CD4-positive, alpha-beta T cell treated with Interleukin-10 for 1 hour (primary cell): ENCODE data around the gene MYOD1.

ENCODE experiments used
- DNase-seq: peaks from one replicate; pipeline ENCODE4 v3.0.0-alpha.2; 2020

MYOD1 gene

GRCh38 chr11:17719028-17719937 lies at the start of gene MYOD1:
TSS of gene MYOD1 (plus strand) at chr11:17719571. CDS start at chr11:17719783, 212 bp downstream.
- DNase-seq = no peak

GRCh38 chr11:17672469-17672868 lies 46.9 kb upstream of the MYOD1 start:
- DNase-seq = no peak

- DNase-seq = no peak
Measured at GRCh38 chr11:17673951-17674350, 45.4 kb upstream of the MYOD1 start.

GRCh38 chr11:17682848-17683247 lies 36.5 kb upstream of the MYOD1 start:
- DNase-seq = no peak

GRCh38 chr11:17683377-17684161 lies 35.8 kb upstream of the MYOD1 start:
- DNase-seq = no peak

- DNase-seq = no peak
Measured at GRCh38 chr11:17684550-17684949, 34.8 kb upstream of the MYOD1 start.

- DNase-seq = no peak
Measured at GRCh38 chr11:17686231-17686980, 33.0 kb upstream of the MYOD1 start.

- DNase-seq = no peak
Measured at GRCh38 chr11:17687946-17688670, 31.3 kb upstream of the MYOD1 start.

GRCh38 chr11:17691550-17691949 lies 27.8 kb upstream of the MYOD1 start:
- no peak for DNase-seq

- no peak for DNase-seq
Measured at GRCh38 chr11:17691976-17692375, 27.4 kb upstream of the MYOD1 start.

- DNase-seq = no peak
Measured at GRCh38 chr11:17692931-17693330, 26.4 kb upstream of the MYOD1 start.

GRCh38 chr11:17693531-17693930 lies 25.8 kb upstream of the MYOD1 start:
- DNase-seq = no peak

- DNase-seq = no peak
Measured at GRCh38 chr11:17694494-17695110, 24.8 kb upstream of the MYOD1 start.

- DNase-seq = no peak
Measured at GRCh38 chr11:17695454-17696441, 23.6 kb upstream of the MYOD1 start.

- no peak for DNase-seq
Measured at GRCh38 chr11:17696741-17697140, 22.6 kb upstream of the MYOD1 start.

GRCh38 chr11:17697175-17697949 lies 22.0 kb upstream of the MYOD1 start:
- DNase-seq = no peak

GRCh38 chr11:17699147-17700114 lies 19.9 kb upstream of the MYOD1 start:
- no peak for DNase-seq

GRCh38 chr11:17700991-17701390 lies 18.4 kb upstream of the MYOD1 start:
- DNase-seq = no peak

GRCh38 chr11:17702876-17703275 lies 16.5 kb upstream of the MYOD1 start:
- DNase-seq = no peak
